Colonic mucosa (tissue), 4 donors: ENCODE data around the gene UNC13C. TPM values are rescaled to one million over a fixed set of nuclear protein-coding genes. Genes with fewer than 3 reads are reported as not detected.

Experiments used
- DNase-seq: peaks from one replicate; pipeline ENCODE4 v3.0.0-alpha.2; 2020
- H3K27ac ChIP-seq: fragments of 200-600 bp; one replicate; pipeline ENCODE4 v1.8.0; 2021
- H3K27me3 ChIP-seq: fragments of 200-600 bp; one replicate; pipeline ENCODE4 v1.8.0; 2021
- H3K36me3 ChIP-seq: fragments of 200-600 bp; one replicate; pipeline ENCODE4 v1.8.0; 2021
- H3K4me1 ChIP-seq: fragments of 200-600 bp; one replicate; pipeline ENCODE4 v1.8.0; 2021; ENCODE audit warnings: mild to moderate bottlenecking
- H3K4me3 ChIP-seq: fragments of 200-600 bp; one replicate; pipeline ENCODE4 v1.8.0; 2021
- H3K9ac ChIP-seq, 2 donors: one replicate each; pipeline ENCODE4 v1.7.0; 2013; ENCODE audit warnings: control low read depth in 2 of 2, low read depth in 2 of 2, low read length in 2 of 2
- H3K9me3 ChIP-seq: fragments of 200-600 bp; one replicate; pipeline ENCODE4 v1.8.0; 2021
- intact Hi-C: fragments of 100-400 bp; cut with DNase I; formaldehyde crosslinking; loops from one replicate; pipeline ENCODE4 v1.14.1; 2022
- total RNA-seq, 2 donors: library from RNA; stranded (reverse); fragmentation: NEBNext Ultra II Directional in 1 of 2; extraction: Animal tissue kit (Norgen Biotek cat#: 25700) in 1 of 2; gene quantifications; one replicate each; pipeline ENCODE4 v1.2.1, GENCODE V29; 2021
- TF ChIP-seq, protein P1 (sequence below): fragments of 200-600 bp; IDR thresholded peaks from one replicate; pipeline ENCODE4 v1.8.0; 2022; ENCODE audit warnings: antibody characterized with exemption, mild to moderate bottlenecking
- donor health status: healthy.
- donor health status: DM: no; HTN: no; CAD: no.
- donor health status: DM: no; HTN: no; CAD: no.

Gene UNC13C
- total RNA-seq, 2 donors from 2014 or later: 0.05 to 0.13 TPM

DNA sequence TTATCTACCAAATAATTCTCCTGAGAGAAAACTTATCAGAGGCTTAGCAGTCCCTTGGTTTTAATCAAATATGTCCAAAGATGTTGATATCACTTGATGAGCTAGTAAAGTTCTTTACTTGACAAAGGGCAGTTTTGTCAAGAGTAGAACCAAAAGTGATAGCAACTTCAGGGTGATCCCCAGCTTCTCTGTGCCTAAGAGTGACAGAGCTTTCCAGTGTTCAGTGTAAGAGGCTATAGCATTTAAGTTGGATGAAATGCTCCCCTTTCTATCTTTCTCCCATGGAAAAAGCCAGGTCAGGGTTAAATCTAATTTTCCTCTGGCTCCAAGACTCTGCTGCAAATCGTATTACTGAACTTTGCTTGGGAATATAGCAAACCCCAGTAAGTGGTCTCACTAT, 120.8 kb downstream of the UNC13C start:
- intact Hi-C loops: no loop called here
- no peaks in the 10 kb centered on the region for H3K4me1 ChIP-seq

DNA sequence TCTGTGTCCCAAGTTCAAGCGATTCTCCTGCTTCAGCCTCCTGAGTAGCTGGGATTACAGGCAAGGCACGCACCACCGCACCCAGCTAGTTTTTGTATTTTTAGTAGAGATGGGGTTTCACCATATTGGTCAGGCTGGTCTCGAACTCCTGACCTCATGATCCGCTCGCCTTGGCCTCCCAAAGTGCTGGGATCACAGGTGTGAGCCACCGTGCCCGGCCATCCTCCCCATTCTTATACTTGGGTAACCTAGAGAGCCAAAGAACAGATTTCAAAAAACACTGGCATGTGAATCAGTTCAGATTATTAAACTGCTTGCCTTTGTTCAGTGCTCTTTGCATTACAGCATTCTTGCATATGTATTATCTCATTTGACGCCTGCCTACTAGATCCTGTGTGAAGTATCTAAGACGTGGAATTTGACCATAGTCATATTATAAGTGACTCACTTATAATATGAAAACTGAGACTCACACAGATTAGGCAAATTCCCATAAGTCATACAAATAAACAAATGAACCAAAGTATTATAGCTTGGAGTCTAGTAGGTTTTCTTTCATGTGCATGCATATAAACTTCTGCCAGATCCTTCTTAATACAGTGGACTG, 123.5 kb downstream of the UNC13C start:
- Histone ChIP-seq H3K9me3 (no peaks in the 10 kb centered on the region), H3K4me3 (no peak overlapping the region), H3K36me3 (no peaks in the 10 kb centered on the region)

More for the DNA sequence above, 120.8 kb downstream of the UNC13C start:
- Histone ChIP-seq H3K27me3 (no peaks in the 10 kb centered on the region), H3K9ac (no peak overlapping the region), H3K27ac (no peak overlapping the region), H3K36me3 (no peaks in the 10 kb centered on the region), H3K4me3 (no peak overlapping the region), H3K9me3 (no peaks in the 10 kb centered on the region)
- TF ChIP-seq, protein P1, sequence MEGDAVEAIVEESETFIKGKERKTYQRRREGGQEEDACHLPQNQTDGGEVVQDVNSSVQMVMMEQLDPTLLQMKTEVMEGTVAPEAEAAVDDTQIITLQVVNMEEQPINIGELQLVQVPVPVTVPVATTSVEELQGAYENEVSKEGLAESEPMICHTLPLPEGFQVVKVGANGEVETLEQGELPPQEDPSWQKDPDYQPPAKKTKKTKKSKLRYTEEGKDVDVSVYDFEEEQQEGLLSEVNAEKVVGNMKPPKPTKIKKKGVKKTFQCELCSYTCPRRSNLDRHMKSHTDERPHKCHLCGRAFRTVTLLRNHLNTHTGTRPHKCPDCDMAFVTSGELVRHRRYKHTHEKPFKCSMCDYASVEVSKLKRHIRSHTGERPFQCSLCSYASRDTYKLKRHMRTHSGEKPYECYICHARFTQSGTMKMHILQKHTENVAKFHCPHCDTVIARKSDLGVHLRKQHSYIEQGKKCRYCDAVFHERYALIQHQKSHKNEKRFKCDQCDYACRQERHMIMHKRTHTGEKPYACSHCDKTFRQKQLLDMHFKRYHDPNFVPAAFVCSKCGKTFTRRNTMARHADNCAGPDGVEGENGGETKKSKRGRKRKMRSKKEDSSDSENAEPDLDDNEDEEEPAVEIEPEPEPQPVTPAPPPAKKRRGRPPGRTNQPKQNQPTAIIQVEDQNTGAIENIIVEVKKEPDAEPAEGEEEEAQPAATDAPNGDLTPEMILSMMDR: no peak
- no peak for DNase-seq

DNA sequence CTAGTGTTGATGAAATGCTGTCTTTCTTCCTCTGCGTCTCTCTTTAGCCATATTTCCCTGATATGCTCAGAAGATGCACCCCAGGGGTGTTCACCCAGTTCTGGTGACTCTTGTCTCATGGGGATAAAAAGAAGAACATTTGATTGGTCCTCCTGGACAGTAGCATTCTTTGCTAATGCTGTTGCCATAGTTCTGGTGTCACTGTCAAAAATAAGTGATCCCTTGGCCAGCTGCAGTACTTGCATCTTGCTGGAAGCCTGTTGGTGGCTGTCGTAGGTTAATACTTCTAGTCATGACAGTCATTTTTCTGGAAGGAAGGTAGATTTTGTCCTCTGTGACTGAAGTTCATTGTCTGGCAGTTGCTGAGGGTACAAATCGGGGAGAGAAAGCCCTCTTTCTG, 124.5 kb downstream of the UNC13C start:
- H3K27ac ChIP-seq: no peak overlapping the region
- H3K4me3 ChIP-seq: no peak overlapping the region
- H3K4me1 ChIP-seq: no peaks in the 10 kb centered on the region
- no peaks in the 10 kb centered on the region for H3K36me3 ChIP-seq
- no peak for DNase-seq
- TF ChIP-seq, protein P1: no peak
- H3K9me3 ChIP-seq: no peaks in the 10 kb centered on the region
- no peaks in the 10 kb centered on the region for H3K27me3 ChIP-seq
- H3K9ac ChIP-seq: no peak overlapping the region
- intact Hi-C loops: no loop called here

More for the DNA sequence above, 123.5 kb downstream of the UNC13C start:
- H3K4me1 ChIP-seq: no peaks in the 10 kb centered on the region
- TF ChIP-seq, protein P1: no peak
- H3K27ac ChIP-seq: no peak overlapping the region
- H3K9ac ChIP-seq: no peak overlapping the region
- intact Hi-C loops: no loop called here
- no peaks in the 10 kb centered on the region for H3K27me3 ChIP-seq
- DNase-seq: no peak

DNA sequence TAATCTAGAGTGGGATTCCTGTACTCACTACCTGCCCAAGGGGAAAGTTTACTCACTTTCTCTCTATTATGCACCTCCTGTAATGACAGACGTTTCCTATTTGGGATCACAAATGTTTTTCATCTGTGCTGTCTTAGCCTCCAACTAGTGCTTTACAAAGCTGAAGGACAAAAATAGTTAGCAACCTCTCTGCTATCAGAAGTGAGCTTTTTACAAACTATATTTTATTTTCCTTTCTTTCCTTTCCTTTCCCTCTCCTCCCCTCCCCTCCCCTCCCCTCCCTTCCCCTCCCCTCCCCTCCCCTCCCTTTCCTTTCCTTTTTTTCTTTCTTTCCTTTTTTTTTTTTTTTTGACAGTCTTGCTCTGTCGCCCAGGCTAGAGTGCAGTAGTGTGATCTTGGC, 130.8 kb downstream of the UNC13C start:
- no peaks in the 10 kb centered on the region for H3K36me3 ChIP-seq
- no peak for DNase-seq
- H3K9ac ChIP-seq: no peak overlapping the region
- no peaks in the 10 kb centered on the region for H3K4me1 ChIP-seq
- H3K4me3 ChIP-seq: no peak overlapping the region
- no peaks in the 10 kb centered on the region for H3K9me3 ChIP-seq
- H3K27me3 ChIP-seq: no peaks in the 10 kb centered on the region
- intact Hi-C loops: no loop called here
- H3K27ac ChIP-seq: no peak overlapping the region
- TF ChIP-seq, protein P1: no peak

DNA sequence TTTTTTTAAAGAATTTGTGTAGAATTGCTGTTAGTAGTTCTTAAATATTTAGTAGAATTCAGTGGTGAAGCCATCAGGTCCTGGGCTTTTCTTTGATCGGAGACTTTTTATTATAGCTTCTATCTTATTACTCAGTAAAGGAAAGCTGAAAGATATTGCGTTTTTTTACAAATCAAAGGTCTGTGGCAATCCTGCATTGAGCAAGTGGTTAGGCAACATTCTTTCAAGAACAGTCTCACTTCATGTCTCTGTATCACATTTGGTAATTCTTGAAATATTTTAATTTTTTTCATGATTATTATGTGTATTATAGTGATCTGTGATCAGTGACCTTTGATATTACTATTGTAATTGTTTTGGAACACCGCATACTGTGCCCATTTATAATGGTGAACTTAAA, 140.8 kb downstream of the UNC13C start:
- Histone ChIP-seq H3K36me3 (no peaks in the 10 kb centered on the region), H3K4me1 (no peaks in the 10 kb centered on the region), H3K9ac (no peak overlapping the region), H3K9me3 (no peaks in the 10 kb centered on the region), H3K27me3 (no peaks in the 10 kb centered on the region), H3K4me3 (no peak overlapping the region), H3K27ac (no peak overlapping the region)
- intact Hi-C loops: no loop called here
- TF ChIP-seq, protein P1: no peak
- DNase-seq: no peak
